GM12878 (cell line): ENCODE measurements around the gene HERC2. TPM values are rescaled to one million over a fixed set of nuclear protein-coding genes. Genes with fewer than 3 reads are reported as not detected.

Source experiments
- ATAC-seq: fragments of 200-7000 bp; cut with Tn5 transposase; 3 replicates; pipeline ENCODE4 v1.9.1; 2020; ENCODE audit warnings: mild to moderate bottlenecking, moderate library complexity
- BruUV-seq: library from RNA; stranded (reverse); fragments of 400-500 nt; replicated peaks from 2 replicates; lab custom pipeline; 2021; lab: Mats Ljungman, UMichigan
- CTCF ChIA-PET: fragments of 300-600 bp; sonication (Branson Sonifier 250); formaldehyde crosslinking; extraction: SDS; loops from one replicate; lab custom pipeline; 2021; ENCODE audit warnings: inconsistent platforms; lab: Yijun Ruan, JAX
- POLR2A ChIA-PET: fragments of 350-600 bp; formaldehyde crosslinking; extraction: SDS; loops from one replicate; lab custom pipeline; 2021; ENCODE audit warnings: inconsistent platforms; lab: Charles Lee
- RAD21 ChIA-PET: fragments of 300-600 bp; sonication (Branson Sonifier 250); formaldehyde crosslinking; loops from one replicate; lab custom pipeline; 2023; ENCODE audit warnings: antibody characterized with exemption; ENCODE audit not compliant: unreplicated experiment; lab: Charles Lee
- SMC1A ChIA-PET: fragments of 300-600 bp; sonication (Branson Sonifier 250); formaldehyde crosslinking; loops from one replicate; lab custom pipeline; 2023; ENCODE audit not compliant: unreplicated experiment, uncharacterized antibody; lab: Charles Lee
- DNase-seq: peaks from one replicate; pipeline ENCODE4 v3.0.0-alpha.2; 2011; ENCODE audit warnings: low read depth, low spot score
- FAIRE-seq: peaks from 3 replicates; lab custom pipeline; 2011; peaks lifted over from hg19 to GRCh38; lab: Jason Lieb, UNC
- H2AFZ ChIP-seq: 2 replicates; pipeline ENCODE4 v1.6.0; 2011; ENCODE audit warnings: low read depth, low read length, control low read depth; ENCODE audit not compliant: control insufficient read depth
- H3K27ac ChIP-seq: 2 replicates; pipeline ENCODE4 v1.5.1; 2011; ENCODE audit warnings: control low read depth; ENCODE audit not compliant: control insufficient read depth, insufficient read depth
- H3K27me3 ChIP-seq, 2 experiments: replicated peaks in 1 of 2; 2 replicates each; pipeline versions ENCODE4 v1.6.0 to v1.6.1; 2011; ENCODE audit warnings: low read length in 1 of 2; ENCODE audit not compliant: control insufficient read depth in 2 of 2, insufficient read depth in 2 of 2
- H3K36me3 ChIP-seq, 2 experiments: 2 replicates each; pipeline ENCODE4 v1.5.1; 2011; ENCODE audit warnings: low read length in 1 of 2; ENCODE audit not compliant: control insufficient read depth in 2 of 2, insufficient read depth in 2 of 2
- H3K4me1 ChIP-seq: 2 replicates; pipeline ENCODE4 v1.6.1; 2011; ENCODE audit warnings: mild to moderate bottlenecking, low read length, moderate library complexity, mixed read lengths; ENCODE audit not compliant: control insufficient read depth, insufficient read depth
- H3K4me2 ChIP-seq: 2 replicates; pipeline ENCODE4 v1.6.0; 2011; ENCODE audit warnings: control low read depth; ENCODE audit not compliant: control insufficient read depth, insufficient read depth
- H3K4me3 ChIP-seq: fragments of 200-600 bp; sonication (generic); 2 replicates; pipeline ENCODE4 v1.5.1; 2016
- H3K79me2 ChIP-seq: 2 replicates; pipeline ENCODE4 v1.6.0; 2011; ENCODE audit warnings: low read length; ENCODE audit not compliant: control insufficient read depth, insufficient read depth
- H3K9ac ChIP-seq: 2 replicates; pipeline ENCODE4 v1.8.0; 2011; ENCODE audit warnings: low read length, control low read depth, mixed read lengths; ENCODE audit not compliant: control insufficient read depth, insufficient read depth
- H3K9me3 ChIP-seq: replicated peaks from 3 replicates; pipeline ENCODE4 v1.5.1; 2011; ENCODE audit warnings: mild to moderate bottlenecking, low read length; ENCODE audit not compliant: control insufficient read depth, insufficient read depth
- H4K20me1 ChIP-seq: 2 replicates; pipeline ENCODE4 v1.6.0; 2011; ENCODE audit not compliant: control insufficient read depth, insufficient read depth
- CHD4 ChIP-seq: fragments of 200-600 bp; sonication (generic); IDR thresholded peaks from 2 replicates; pipeline ENCODE4 v1.6.1; 2016; ENCODE audit warnings: mild to moderate bottlenecking
- IKZF1 ChIP-seq: fragments of 450-650 bp; conservative IDR thresholded peaks from 2 replicates; pipeline ENCODE4 v1.6.1; 2017; ENCODE audit warnings: antibody characterized with exemption, mild to moderate bottlenecking
- MYC ChIP-seq: IDR thresholded peaks from 2 replicates; pipeline ENCODE4 v1.6.1; 2011; ENCODE audit warnings: mild to moderate bottlenecking, low read length, moderate library complexity, inconsistent platforms; ENCODE audit not compliant: insufficient read depth, insufficient replicate concordance, insufficient read length, severe bottlenecking
- NFYB ChIP-seq: IDR thresholded peaks from 2 replicates; pipeline ENCODE4 v1.6.1; 2011; ENCODE audit warnings: low read depth, mild to moderate bottlenecking, low read length, improper control_type of control experiment, moderate library complexity; ENCODE audit not compliant: insufficient read depth
- SMAD1 ChIP-seq: fragments of 450-650 bp; IDR thresholded peaks from 2 replicates; pipeline ENCODE4 v1.6.1; 2018; ENCODE audit warnings: mild to moderate bottlenecking, low read depth; ENCODE audit not compliant: partially characterized antibody
- SRF ChIP-seq, 2 experiments: IDR thresholded peaks; 2 replicates each; pipeline ENCODE4 v1.6.1; 2011; ENCODE audit warnings: low read depth in 2 of 2, low read length in 2 of 2, mild to moderate bottlenecking in 1 of 2, moderate library complexity in 1 of 2
- WGBS: methylation state at CpG from one replicate; pipeline ENCODE4 v1.1.6; 2016; ENCODE audit warnings: low lambda C conversion rate; ENCODE audit not compliant: insufficient replicate concordance, insufficient coverage; ENCODE audit errors: missing lambda C conversion rate; 5-methylcytosine and 5-hydroxymethylcytosine counted together
- in situ Hi-C: fragments of 300-500 bp; cut with MboI; formaldehyde crosslinking; loops from 9 replicates; pipeline ENCODE4 v1.14.3; 2018; ENCODE audit warnings: mixed read lengths
- intact Hi-C: fragments of 100-400 bp; cut with micrococcal nuclease; formaldehyde crosslinking; loops from one replicate; pipeline ENCODE4 v1.14.2; 2022; ENCODE audit not compliant: unreplicated experiment
- polyA plus RNA-seq, 11 experiments: library from polyadenylated mRNA; depleted of rRNA in 4 of 11; unstranded in 6 of 11; stranded (reverse) in 5 of 11; fragments of >200 nt; fragmentation: Nextera tagmentation in 4 of 11; fragmentation: Illumina TruSeq in 1 of 11; extraction: Ambion mirVana in 4 of 11; extraction: Trizol in 1 of 11; gene quantifications; 1 replicate in 1 of 11; 2 replicates in 10 of 11; pipeline versions ENCODE4 v1.2.1 to v1.2.3, GENCODE V29; 2011 to 2016; ENCODE audit warnings: inconsistent platforms in 2 of 11, missing spikeins in 2 of 11, low read depth in 1 of 11
- total RNA-seq, 4 experiments: library from RNA; depleted of rRNA in 3 of 4; stranded (reverse); fragments of >200 nt in 3 of 4; fragmentation: Illumina TruSeq in 1 of 4; extraction: Trizol in 1 of 4; gene quantifications; 2 replicates each; pipeline versions ENCODE4 v1.2.1 to v1.2.3, GENCODE V29; 2013 to 2021
- TF ChIP-seq, protein P1 (sequence below): fragments of 450-650 bp; IDR thresholded peaks from 2 replicates; pipeline ENCODE4 v1.6.1; 2017; ENCODE audit warnings: mild to moderate bottlenecking, moderate library complexity
- TF ChIP-seq, protein P2 (sequence below): fragments of 450-650 bp; IDR thresholded peaks from 2 replicates; pipeline ENCODE4 v1.6.1; 2017; ENCODE audit warnings: low read depth, mild to moderate bottlenecking, moderate library complexity

Gene HERC2
- total and polyA plus RNA-seq, 10 of the 15 experiments (the other 5 are each of a cell fraction or from before 2014, with no cell fraction given) = 6.1 to 39.0 (median 24.0) TPM

DNA sequence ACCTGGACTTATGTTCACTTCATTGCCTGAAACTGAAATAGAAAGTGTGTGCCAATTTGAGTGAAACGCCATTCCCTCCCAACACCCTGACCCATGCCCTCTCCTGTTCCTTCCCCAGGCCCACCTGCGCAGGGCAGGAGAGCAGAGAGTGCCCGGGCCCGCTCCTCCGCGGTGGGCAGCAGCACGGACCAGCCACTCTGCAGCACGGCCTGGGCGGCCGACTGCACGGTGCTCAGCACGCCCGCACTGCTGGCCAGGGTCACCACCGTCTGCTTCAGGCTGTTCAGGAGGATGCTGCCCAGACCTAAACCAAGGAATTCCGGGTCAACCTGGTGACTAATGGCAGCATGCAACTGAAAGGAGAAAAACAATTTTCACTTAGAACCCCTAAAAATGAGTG is 66.0 kb downstream of the HERC2 start:
- 92% methylated on average over 2 of the region's 15 CpGs for WGBS
- Histone ChIP-seq H3K27ac (no peak overlapping the region), H3K27me3 (no peaks in the 10 kb centered on the region), H3K4me2 (no peak overlapping the region), H3K36me3 (peaks cover 10 to 17% of the 10 kb centered on the region in 2 experiments), H3K9ac (no peak overlapping the region), H3K9me3 (no peaks in the 10 kb centered on the region), H3K4me3 (no peak overlapping the region), H3K79me2 (no peaks in the 10 kb centered on the region), H4K20me1 (no peaks in the 10 kb centered on the region), H3K4me1 (no peaks in the 10 kb centered on the region), H2AFZ (no peak overlapping the region)
- ChIA-PET SMC1A (no interaction called here), RAD21 (no interaction called here), CTCF (no interaction called here), POLR2A (no interaction called here)
- ATAC-seq (no peak), FAIRE-seq (no peak), DNase-seq (no peak)
- TF ChIP-seq MYC = no peak
- BruUV-seq = no TSS peak
- in situ Hi-C loops (no loop called here), intact Hi-C loops (no loop called here)

DNA sequence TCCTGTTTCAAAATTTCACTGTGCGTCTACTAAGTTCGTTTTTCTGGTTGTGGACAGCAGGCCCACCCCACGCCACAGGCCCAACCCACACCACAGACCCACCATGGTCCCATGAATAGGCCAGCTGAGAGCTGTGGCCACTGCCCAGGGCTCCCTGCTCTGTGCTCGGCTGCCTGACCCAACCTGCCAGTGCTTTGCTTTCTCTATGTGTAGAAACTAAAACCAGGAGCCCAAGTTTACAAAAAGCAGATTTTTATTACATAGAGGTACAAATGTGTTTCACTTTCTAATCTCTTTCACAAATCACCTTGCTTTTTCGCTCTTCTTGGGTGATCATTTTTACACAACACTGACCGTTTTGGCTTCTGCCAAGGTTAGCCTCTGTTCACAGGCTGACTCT is 69.1 kb downstream of the HERC2 start:
- ATAC-seq (peak; percentile 43), FAIRE-seq (no peak), DNase-seq (no peak)
- BruUV-seq = TSS peak; percentile 34
- Histone ChIP-seq H3K4me3 (no peak overlapping the region), H3K79me2 (no peaks in the 10 kb centered on the region), H2AFZ (no peak overlapping the region), H3K4me2 (no peak overlapping the region), H3K4me1 (no peaks in the 10 kb centered on the region), H3K27ac (no peak overlapping the region; the same call in 1 of the 2 replicates), H3K36me3 (peaks cover 11 to 15% of the 10 kb centered on the region in 2 experiments; a peak in 3 of 4 replicates), H3K27me3 (no peaks in the 10 kb centered on the region), H3K9ac (peak overlapping the region; percentile 3; the same call in 1 of the 2 replicates), H4K20me1 (no peaks in the 10 kb centered on the region), H3K9me3 (no peaks in the 10 kb centered on the region; the same call in 2 of the 3 replicates)
- in situ Hi-C loops = no loop called here
- RAD21 ChIA-PET = no interaction called here
- intact Hi-C loops = no loop called here
- 80% methylated on average over 6 of the region's 6 CpGs for WGBS
- POLR2A ChIA-PET = no interaction called here
- CTCF ChIA-PET = no interaction called here
- SMC1A ChIA-PET = no interaction called here
- TF ChIP-seq IKZF1 = no peak
- TF ChIP-seq, protein P1, sequence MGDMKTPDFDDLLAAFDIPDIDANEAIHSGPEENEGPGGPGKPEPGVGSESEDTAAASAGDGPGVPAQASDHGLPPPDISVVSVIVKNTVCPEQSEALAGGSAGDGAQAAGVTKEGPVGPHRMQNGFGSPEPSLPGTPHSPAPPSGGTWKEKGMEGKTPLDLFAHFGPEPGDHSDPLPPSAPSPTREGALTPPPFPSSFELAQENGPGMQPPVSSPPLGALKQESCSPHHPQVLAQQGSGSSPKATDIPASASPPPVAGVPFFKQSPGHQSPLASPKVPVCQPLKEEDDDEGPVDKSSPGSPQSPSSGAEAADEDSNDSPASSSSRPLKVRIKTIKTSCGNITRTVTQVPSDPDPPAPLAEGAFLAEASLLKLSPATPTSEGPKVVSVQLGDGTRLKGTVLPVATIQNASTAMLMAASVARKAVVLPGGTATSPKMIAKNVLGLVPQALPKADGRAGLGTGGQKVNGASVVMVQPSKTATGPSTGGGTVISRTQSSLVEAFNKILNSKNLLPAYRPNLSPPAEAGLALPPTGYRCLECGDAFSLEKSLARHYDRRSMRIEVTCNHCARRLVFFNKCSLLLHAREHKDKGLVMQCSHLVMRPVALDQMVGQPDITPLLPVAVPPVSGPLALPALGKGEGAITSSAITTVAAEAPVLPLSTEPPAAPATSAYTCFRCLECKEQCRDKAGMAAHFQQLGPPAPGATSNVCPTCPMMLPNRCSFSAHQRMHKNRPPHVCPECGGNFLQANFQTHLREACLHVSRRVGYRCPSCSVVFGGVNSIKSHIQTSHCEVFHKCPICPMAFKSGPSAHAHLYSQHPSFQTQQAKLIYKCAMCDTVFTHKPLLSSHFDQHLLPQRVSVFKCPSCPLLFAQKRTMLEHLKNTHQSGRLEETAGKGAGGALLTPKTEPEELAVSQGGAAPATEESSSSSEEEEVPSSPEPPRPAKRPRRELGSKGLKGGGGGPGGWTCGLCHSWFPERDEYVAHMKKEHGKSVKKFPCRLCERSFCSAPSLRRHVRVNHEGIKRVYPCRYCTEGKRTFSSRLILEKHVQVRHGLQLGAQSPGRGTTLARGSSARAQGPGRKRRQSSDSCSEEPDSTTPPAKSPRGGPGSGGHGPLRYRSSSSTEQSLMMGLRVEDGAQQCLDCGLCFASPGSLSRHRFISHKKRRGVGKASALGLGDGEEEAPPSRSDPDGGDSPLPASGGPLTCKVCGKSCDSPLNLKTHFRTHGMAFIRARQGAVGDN = no peak
- TF ChIP-seq CHD4 = no peak
- no peak for TF ChIP-seq SRF (IDR thresholded peaks at IDR 0.05; ENCODE audit: low read depth in 2 of 2, low read length in 2 of 2)
- TF ChIP-seq SMAD1 = no peak
- TF ChIP-seq, protein P2, sequence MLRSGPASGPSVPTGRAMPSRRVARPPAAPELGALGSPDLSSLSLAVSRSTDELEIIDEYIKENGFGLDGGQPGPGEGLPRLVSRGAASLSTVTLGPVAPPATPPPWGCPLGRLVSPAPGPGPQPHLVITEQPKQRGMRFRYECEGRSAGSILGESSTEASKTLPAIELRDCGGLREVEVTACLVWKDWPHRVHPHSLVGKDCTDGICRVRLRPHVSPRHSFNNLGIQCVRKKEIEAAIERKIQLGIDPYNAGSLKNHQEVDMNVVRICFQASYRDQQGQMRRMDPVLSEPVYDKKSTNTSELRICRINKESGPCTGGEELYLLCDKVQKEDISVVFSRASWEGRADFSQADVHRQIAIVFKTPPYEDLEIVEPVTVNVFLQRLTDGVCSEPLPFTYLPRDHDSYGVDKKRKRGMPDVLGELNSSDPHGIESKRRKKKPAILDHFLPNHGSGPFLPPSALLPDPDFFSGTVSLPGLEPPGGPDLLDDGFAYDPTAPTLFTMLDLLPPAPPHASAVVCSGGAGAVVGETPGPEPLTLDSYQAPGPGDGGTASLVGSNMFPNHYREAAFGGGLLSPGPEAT = no peak
- no peak for TF ChIP-seq NFYB
